HEK293 (cell line): ENCODE measurements around the gene MOK.

Experiments used
- CTCF ChIA-PET: fragments of 350-600 bp; formaldehyde crosslinking; extraction: SDS; loops from one replicate; lab custom pipeline; 2021; ENCODE audit warnings: antibody characterized with exemption; lab: Yijun Ruan, JAX
- POLR2A ChIA-PET: fragments of 300-600 bp; formaldehyde crosslinking; extraction: SDS; loops from one replicate; lab custom pipeline; 2020; ENCODE audit warnings: antibody characterized with exemption, inconsistent platforms; lab: Yijun Ruan, JAX
- H3K27ac ChIP-seq: fragments of 200-500 bp; sonication (Bioruptor generic); 2 replicates; pipeline ENCODE4 v1.5.1; 2014; ENCODE audit warnings: low read depth, low read length, control low read depth, inconsistent platforms; ENCODE audit errors: extremely low read depth
- H3K36me3 ChIP-seq, 2 experiments: fragments of 200-500 bp in 1 of 2; sonication (Bioruptor generic) in 1 of 2; 1 replicate in 1 of 2; 2 replicates in 1 of 2; pipeline ENCODE4 v1.5.1; 2014 to 2017; ENCODE audit warnings: inconsistent platforms in 2 of 2, low read length in 2 of 2; ENCODE audit not compliant: control insufficient read depth in 2 of 2, insufficient read depth in 1 of 2
- H3K4me1 ChIP-seq: fragments of 200-500 bp; sonication (Bioruptor generic); 2 replicates; pipeline ENCODE4 v1.5.1; 2014; ENCODE audit warnings: mild to moderate bottlenecking, low read length, inconsistent platforms; ENCODE audit not compliant: control insufficient read depth, insufficient read depth
- H3K4me3 ChIP-seq: 2 replicates; pipeline ENCODE4 v1.5.1; 2011; ENCODE audit warnings: low read depth, mild to moderate bottlenecking, control low read depth, low read length, moderate library complexity
- H3K9me3 ChIP-seq: fragments of 200-500 bp; sonication (Bioruptor generic); 2 replicates; pipeline ENCODE4 v1.5.1; 2014; ENCODE audit warnings: low read depth, low read length, inconsistent platforms; ENCODE audit not compliant: control insufficient read depth, insufficient read depth
- HOXC10 ChIP-seq: sonication (generic); formaldehyde crosslinking; IDR thresholded peaks from 2 replicates; pipeline ENCODE4 v1.8.1; 2023; ENCODE audit warnings: mild to moderate bottlenecking, missing genetic modification reagents
- HOXD13 ChIP-seq: sonication (generic); formaldehyde crosslinking; IDR thresholded peaks from 2 replicates; pipeline ENCODE4 v1.8.0; 2022; ENCODE audit warnings: missing genetic modification reagents, borderline replicate concordance
- TRIM28 ChIP-seq: IDR thresholded peaks from 2 replicates; pipeline ENCODE4 v1.6.1; 2011; ENCODE audit warnings: low read length, control low read depth, borderline replicate concordance
- ZBTB17 ChIP-seq: fragments of 450-650 bp; formaldehyde crosslinking; IDR thresholded peaks from 2 replicates; pipeline ENCODE4 v1.5.1; 2016; ENCODE audit warnings: missing biosample characterization, missing genetic modification characterization
- ZNF10 ChIP-seq: fragments of 450-650 bp; formaldehyde crosslinking; IDR thresholded peaks from 2 replicates; pipeline ENCODE4 v1.5.1; 2017; ENCODE audit warnings: missing biosample characterization, missing genetic modification characterization
- ZNF133 ChIP-seq: fragments of 450-650 bp; formaldehyde crosslinking; IDR thresholded peaks from 2 replicates; pipeline ENCODE4 v1.5.1; 2016; ENCODE audit warnings: missing biosample characterization, missing genetic modification characterization
- ZNF140 ChIP-seq: fragments of 450-650 bp; formaldehyde crosslinking; IDR thresholded peaks from 2 replicates; pipeline ENCODE4 v1.5.1; 2016; ENCODE audit warnings: missing biosample characterization, missing genetic modification characterization
- ZNF324 ChIP-seq: fragments of 450-650 bp; formaldehyde crosslinking; IDR thresholded peaks from 2 replicates; pipeline ENCODE4 v1.5.1; 2016; ENCODE audit warnings: missing biosample characterization, missing genetic modification characterization
- ZNF354C ChIP-seq: fragments of 450-650 bp; formaldehyde crosslinking; IDR thresholded peaks from 2 replicates; pipeline ENCODE4 v1.5.1; 2016; ENCODE audit warnings: missing biosample characterization, missing genetic modification characterization, low read depth, borderline replicate concordance
- ZNF391 ChIP-seq: fragments of 450-650 bp; formaldehyde crosslinking; IDR thresholded peaks from 2 replicates; pipeline ENCODE4 v1.5.1; 2016; ENCODE audit warnings: low read depth, missing biosample characterization, missing genetic modification characterization, borderline replicate concordance
- ZNF529 ChIP-seq: fragments of 450-650 bp; formaldehyde crosslinking; IDR thresholded peaks from 2 replicates; pipeline ENCODE4 v1.5.1; 2017; ENCODE audit warnings: missing genetic modification characterization, missing biosample characterization; ENCODE audit not compliant: insufficient replicate concordance
- ZNF544 ChIP-seq: fragments of 450-650 bp; formaldehyde crosslinking; IDR thresholded peaks from 2 replicates; pipeline ENCODE4 v1.5.0; 2017; ENCODE audit warnings: missing biosample characterization, missing genetic modification characterization
- ZNF558 ChIP-seq: fragments of 450-650 bp; formaldehyde crosslinking; IDR thresholded peaks from 2 replicates; pipeline ENCODE4 v1.5.1; 2016; ENCODE audit warnings: missing biosample characterization, missing genetic modification characterization
- ZNF629 ChIP-seq: fragments of 450-650 bp; formaldehyde crosslinking; IDR thresholded peaks from 2 replicates; pipeline ENCODE4 v1.5.1; 2017; ENCODE audit warnings: missing biosample characterization, missing genetic modification characterization
- ZNF76 ChIP-seq: fragments of 450-650 bp; formaldehyde crosslinking; IDR thresholded peaks from 2 replicates; pipeline ENCODE4; 2016; ENCODE audit warnings: low read depth, missing biosample characterization, missing genetic modification characterization, borderline replicate concordance
- TF ChIP-seq, protein P1 (sequence below): fragments of 450-650 bp; formaldehyde crosslinking; IDR thresholded peaks from 2 replicates; pipeline ENCODE4 v1.5.1; 2016; ENCODE audit warnings: missing biosample characterization, missing genetic modification characterization
- TF ChIP-seq, protein P2 (sequence below): fragments of 450-650 bp; formaldehyde crosslinking; IDR thresholded peaks from 2 replicates; pipeline ENCODE4 v1.5.1; 2017; ENCODE audit warnings: missing biosample characterization, missing genetic modification characterization
- TF ChIP-seq, protein P3 (sequence below): fragments of 450-650 bp; formaldehyde crosslinking; IDR thresholded peaks from 2 replicates; pipeline ENCODE4 v1.5.1; 2016; ENCODE audit warnings: missing biosample characterization, missing genetic modification characterization
- TF ChIP-seq, protein P4 (sequence below): fragments of 450-650 bp; formaldehyde crosslinking; IDR thresholded peaks from 2 replicates; pipeline ENCODE4 v1.5.1; 2017; ENCODE audit warnings: missing biosample characterization, missing genetic modification characterization
- TF ChIP-seq, protein P5 (sequence below): fragments of 450-650 bp; formaldehyde crosslinking; IDR thresholded peaks from 2 replicates; pipeline ENCODE4 v1.5.1; 2016; ENCODE audit warnings: missing biosample characterization, missing genetic modification characterization, low read depth

MOK gene

DNA sequence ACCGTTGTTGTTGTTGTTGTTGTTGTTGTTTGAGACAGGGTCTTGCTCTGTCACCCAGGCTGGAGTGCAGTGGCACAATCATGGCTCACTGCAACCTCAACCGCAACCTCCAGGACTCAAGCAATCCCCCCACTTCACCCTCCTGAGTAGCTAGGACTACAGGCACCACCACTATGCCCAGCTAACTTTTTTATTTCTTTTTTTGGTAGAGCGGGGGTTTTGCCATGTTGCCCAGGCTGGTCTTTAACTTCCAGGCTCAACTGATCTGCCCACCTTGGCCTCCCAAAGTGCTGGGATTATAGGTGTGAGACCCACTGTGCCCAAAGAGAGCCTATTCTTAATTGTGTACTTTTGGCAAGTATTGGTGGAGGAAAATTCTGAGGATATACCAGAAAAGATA lies 25.7 kb downstream of the MOK start:
- Histone ChIP-seq H3K9me3 (no peaks in the 10 kb centered on the region), H3K27ac (no peak overlapping the region), H3K36me3 (peaks cover 0 to 9% of the 10 kb centered on the region in 2 experiments; a peak in 2 of 3 replicates), H3K4me1 (no peaks in the 10 kb centered on the region), H3K4me3 (no peak overlapping the region)
- ChIA-PET CTCF (no interaction called here), POLR2A (no interaction called here)
- no peak for TF ChIP-seq ZNF558 (tag by site-specific recombination)
- no peak for TF ChIP-seq ZBTB17
- TF ChIP-seq, protein P1, sequence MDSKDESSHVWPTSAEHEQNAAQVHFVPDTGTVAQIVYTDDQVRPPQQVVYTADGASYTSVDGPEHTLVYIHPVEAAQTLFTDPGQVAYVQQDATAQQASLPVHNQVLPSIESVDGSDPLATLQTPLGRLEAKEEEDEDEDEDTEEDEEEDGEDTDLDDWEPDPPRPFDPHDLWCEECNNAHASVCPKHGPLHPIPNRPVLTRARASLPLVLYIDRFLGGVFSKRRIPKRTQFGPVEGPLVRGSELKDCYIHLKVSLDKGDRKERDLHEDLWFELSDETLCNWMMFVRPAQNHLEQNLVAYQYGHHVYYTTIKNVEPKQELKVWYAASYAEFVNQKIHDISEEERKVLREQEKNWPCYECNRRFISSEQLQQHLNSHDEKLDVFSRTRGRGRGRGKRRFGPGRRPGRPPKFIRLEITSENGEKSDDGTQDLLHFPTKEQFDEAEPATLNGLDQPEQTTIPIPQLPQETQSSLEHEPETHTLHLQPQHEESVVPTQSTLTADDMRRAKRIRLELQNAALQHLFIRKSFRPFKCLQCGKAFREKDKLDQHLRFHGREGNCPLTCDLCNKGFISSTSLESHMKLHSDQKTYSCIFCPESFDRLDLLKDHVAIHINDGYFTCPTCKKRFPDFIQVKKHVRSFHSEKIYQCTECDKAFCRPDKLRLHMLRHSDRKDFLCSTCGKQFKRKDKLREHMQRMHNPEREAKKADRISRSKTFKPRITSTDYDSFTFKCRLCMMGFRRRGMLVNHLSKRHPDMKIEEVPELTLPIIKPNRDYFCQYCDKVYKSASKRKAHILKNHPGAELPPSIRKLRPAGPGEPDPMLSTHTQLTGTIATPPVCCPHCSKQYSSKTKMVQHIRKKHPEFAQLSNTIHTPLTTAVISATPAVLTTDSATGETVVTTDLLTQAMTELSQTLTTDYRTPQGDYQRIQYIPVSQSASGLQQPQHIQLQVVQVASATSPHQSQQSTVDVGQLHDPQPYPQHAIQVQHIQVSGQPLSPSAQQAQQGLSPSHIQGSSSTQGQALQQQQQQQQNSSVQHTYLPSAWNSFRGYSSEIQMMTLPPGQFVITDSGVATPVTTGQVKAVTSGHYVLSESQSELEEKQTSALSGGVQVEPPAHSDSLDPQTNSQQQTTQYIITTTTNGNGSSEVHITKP, result no peak
- no peak for TF ChIP-seq ZNF133 (tag by site-specific recombination)
- no peak for TF ChIP-seq ZNF76 (tag by site-specific recombination)
- no peak for TF ChIP-seq ZNF391
- no peak for TF ChIP-seq ZNF354C (tag by site-specific recombination)
- TF ChIP-seq ZNF10, result no peak
- TF ChIP-seq, protein P2, sequence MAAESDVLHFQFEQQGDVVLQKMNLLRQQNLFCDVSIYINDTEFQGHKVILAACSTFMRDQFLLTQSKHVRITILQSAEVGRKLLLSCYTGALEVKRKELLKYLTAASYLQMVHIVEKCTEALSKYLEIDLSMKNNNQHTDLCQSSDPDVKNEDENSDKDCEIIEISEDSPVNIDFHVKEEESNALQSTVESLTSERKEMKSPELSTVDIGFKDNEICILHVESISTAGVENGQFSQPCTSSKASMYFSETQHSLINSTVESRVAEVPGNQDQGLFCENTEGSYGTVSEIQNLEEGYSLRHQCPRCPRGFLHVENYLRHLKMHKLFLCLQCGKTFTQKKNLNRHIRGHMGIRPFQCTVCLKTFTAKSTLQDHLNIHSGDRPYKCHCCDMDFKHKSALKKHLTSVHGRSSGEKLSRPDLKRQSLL, result no peak
- no peak for TF ChIP-seq HOXC10
- TF ChIP-seq ZNF140 (tag by site-specific recombination), result no peak
- TF ChIP-seq, protein P3, sequence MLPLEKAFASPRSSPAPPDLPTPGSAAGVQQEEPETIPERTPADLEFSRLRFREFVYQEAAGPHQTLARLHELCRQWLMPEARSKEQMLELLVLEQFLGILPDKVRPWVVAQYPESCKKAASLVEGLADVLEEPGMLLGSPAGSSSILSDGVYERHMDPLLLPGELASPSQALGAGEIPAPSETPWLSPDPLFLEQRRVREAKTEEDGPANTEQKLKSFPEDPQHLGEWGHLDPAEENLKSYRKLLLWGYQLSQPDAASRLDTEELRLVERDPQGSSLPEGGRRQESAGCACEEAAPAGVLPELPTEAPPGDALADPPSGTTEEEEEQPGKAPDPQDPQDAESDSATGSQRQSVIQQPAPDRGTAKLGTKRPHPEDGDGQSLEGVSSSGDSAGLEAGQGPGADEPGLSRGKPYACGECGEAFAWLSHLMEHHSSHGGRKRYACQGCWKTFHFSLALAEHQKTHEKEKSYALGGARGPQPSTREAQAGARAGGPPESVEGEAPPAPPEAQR (tag by site-specific recombination), result no peak
- TF ChIP-seq ZNF544 (tag by site-specific recombination), result no peak

DNA sequence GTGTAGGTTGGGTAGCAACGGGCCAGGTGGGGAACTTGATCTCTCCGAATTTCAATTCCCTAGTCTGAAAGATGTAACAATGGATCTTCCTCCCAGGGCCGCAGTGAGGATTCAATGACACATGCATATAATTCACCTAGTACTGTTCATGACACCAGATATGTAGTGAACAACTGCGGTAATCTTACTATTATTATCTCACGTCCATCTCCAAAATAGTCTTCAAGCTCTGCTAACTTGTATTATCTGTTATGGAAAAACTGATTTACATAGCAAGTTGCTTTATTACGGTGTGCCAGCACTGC lies 26.4 kb downstream of the MOK start:
- ChIA-PET CTCF (interaction anchor here (0.6 kb wide), 1 partner anchor 27 kb away, joined by 5 read pairs; no protein-coding TSS in a partner anchor), POLR2A (no interaction called here)
- TF ChIP-seq, protein P4, sequence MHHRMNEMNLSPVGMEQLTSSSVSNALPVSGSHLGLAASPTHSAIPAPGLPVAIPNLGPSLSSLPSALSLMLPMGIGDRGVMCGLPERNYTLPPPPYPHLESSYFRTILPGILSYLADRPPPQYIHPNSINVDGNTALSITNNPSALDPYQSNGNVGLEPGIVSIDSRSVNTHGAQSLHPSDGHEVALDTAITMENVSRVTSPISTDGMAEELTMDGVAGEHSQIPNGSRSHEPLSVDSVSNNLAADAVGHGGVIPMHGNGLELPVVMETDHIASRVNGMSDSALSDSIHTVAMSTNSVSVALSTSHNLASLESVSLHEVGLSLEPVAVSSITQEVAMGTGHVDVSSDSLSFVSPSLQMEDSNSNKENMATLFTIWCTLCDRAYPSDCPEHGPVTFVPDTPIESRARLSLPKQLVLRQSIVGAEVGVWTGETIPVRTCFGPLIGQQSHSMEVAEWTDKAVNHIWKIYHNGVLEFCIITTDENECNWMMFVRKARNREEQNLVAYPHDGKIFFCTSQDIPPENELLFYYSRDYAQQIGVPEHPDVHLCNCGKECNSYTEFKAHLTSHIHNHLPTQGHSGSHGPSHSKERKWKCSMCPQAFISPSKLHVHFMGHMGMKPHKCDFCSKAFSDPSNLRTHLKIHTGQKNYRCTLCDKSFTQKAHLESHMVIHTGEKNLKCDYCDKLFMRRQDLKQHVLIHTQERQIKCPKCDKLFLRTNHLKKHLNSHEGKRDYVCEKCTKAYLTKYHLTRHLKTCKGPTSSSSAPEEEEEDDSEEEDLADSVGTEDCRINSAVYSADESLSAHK (tag by site-specific recombination), result no peak
- TF ChIP-seq, protein P2, result no peak
- TF ChIP-seq ZNF324 (tag by site-specific recombination) (no peak), HOXD13 (no peak), ZNF529 (tag by site-specific recombination) (no peak), TRIM28 (no peak), ZNF629 (tag by site-specific recombination) (no peak)
- TF ChIP-seq, protein P5, sequence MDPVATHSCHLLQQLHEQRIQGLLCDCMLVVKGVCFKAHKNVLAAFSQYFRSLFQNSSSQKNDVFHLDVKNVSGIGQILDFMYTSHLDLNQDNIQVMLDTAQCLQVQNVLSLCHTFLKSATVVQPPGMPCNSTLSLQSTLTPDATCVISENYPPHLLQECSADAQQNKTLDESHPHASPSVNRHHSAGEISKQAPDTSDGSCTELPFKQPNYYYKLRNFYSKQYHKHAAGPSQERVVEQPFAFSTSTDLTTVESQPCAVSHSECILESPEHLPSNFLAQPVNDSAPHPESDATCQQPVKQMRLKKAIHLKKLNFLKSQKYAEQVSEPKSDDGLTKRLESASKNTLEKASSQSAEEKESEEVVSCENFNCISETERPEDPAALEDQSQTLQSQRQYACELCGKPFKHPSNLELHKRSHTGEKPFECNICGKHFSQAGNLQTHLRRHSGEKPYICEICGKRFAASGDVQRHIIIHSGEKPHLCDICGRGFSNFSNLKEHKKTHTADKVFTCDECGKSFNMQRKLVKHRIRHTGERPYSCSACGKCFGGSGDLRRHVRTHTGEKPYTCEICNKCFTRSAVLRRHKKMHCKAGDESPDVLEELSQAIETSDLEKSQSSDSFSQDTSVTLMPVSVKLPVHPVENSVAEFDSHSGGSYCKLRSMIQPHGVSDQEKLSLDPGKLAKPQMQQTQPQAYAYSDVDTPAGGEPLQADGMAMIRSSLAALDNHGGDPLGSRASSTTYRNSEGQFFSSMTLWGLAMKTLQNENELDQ (tag by site-specific recombination), result no peak
- Histone ChIP-seq H3K9me3 (no peaks in the 10 kb centered on the region), H3K4me3 (no peak overlapping the region), H3K4me1 (no peaks in the 10 kb centered on the region), H3K36me3 (peaks cover 0 to 9% of the 10 kb centered on the region in 2 experiments; a peak in 2 of 3 replicates), H3K27ac (no peak overlapping the region)
